Stimulated activated CD8-positive, alpha-beta memory T cell treated with anti-CD3 and anti-CD28 coated beads, Interleukin-7, amount 100 ng/mL, for 4 hours (primary cell): ENCODE measurements around the gene SCUBE3.

Source experiments
- DNase-seq, 2 donors: peaks; one replicate each; pipeline ENCODE4 v3.0.0-alpha.2; 2020; ENCODE audit warnings: low read depth in 2 of 2

Gene SCUBE3

GRCh38 chr6:35181933-35182612, 31.7 kb upstream of the SCUBE3 start:
- DNase-seq = no peak

GRCh38 chr6:35183281-35183680, 30.5 kb upstream of the SCUBE3 start:
- no peak for DNase-seq

- DNase-seq = no peak
Observed at GRCh38 chr6:35183935-35184334, 29.8 kb upstream of the SCUBE3 start.

- DNase-seq = no peak
Observed at GRCh38 chr6:35184580-35185301, 29.0 kb upstream of the SCUBE3 start.

GRCh38 chr6:35185302-35185681, 28.5 kb upstream of the SCUBE3 start:
- DNase-seq = no peak

DNA sequence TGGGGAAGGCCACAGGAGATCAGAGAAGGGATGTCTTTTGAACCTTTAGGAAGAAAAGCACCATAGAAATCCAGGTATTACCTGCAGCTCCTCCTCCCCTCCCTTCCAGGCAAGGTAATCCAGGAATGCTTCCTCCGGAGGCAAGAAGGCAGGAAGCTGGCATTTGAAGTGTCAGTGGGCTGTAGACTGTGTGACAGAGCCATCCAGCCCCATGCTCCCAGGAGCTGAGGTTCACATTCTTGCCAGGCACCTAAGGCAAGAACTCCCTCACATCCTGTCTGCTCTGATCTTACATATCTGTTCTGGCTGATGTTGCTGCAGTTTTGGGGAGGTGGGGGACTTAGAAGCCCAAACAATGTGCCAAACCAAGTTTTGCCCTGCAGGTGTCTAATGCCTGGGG, 27.8 kb upstream of the SCUBE3 start:
- DNase-seq = no peak

GRCh38 chr6:35186571-35186970, 27.2 kb upstream of the SCUBE3 start:
- no peak for DNase-seq

DNA sequence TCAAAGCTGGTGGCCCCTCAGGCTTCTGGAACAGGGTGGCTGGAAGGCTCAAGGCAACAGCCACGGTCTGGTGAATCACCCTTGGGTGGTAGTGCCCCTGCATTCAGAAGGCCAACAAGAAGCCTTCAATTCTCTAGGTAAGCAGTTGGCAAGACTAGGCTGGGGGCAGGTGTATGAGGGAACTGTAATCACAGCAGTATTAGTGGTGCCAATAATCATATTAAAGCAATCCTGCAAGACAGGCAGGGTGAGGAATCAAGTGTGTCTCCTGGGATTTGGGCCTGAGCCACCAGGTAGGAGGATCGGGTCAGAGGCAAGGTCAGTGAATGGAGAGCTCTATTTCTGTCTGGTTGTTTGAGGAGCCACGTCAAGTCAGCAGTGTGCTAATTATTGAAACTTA, 24.9 kb upstream of the SCUBE3 start:
- DNase-seq = no peak

- no peak for DNase-seq
Observed at GRCh38 chr6:35190306-35190705, 23.4 kb upstream of the SCUBE3 start.

DNA sequence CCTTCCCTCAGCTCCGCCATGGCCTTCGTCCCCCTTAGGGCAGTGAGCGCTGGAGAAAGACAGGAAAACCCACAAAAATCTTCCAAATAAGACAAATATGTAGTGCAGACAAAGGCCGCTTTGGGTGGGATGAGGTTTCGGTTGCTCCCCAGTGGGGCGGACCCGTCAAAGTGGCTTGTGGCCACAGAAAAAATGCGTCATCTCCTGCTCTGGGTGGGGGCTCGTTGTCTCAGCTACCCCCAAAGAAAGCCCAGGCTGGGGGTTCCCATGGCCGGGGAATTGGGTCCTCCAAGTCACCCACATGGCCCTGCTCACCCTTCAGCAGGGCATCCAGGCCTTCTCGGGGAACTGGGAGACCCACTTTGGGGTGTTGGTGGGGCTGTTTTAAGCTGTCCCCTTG, 21.9 kb upstream of the SCUBE3 start:
- DNase-seq = peak in 1 of 2 donors; percentile 41

GRCh38 chr6:35192301-35192860, 21.4 kb upstream of the SCUBE3 start:
- DNase-seq = no peak

DNA sequence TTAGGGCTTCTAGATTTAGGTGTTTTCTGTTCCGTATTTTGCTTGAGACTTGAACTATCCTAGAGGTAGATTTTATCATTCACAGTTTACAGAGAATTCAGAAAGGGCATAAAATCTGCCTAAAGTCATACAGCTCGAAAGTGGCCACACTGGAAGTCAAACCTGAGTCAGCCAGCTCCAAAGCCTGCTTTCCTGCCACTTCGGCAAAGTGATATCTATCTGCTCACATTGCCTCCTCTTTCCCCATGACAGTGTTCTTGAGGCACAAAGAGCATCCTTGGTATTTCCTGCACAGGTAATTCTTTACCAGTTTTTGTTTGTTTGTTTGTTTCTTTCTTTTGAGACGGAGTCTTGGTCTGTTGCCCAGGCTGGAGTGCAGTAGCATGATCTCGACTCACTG, 19.4 kb upstream of the SCUBE3 start:
- no peak for DNase-seq

DNA sequence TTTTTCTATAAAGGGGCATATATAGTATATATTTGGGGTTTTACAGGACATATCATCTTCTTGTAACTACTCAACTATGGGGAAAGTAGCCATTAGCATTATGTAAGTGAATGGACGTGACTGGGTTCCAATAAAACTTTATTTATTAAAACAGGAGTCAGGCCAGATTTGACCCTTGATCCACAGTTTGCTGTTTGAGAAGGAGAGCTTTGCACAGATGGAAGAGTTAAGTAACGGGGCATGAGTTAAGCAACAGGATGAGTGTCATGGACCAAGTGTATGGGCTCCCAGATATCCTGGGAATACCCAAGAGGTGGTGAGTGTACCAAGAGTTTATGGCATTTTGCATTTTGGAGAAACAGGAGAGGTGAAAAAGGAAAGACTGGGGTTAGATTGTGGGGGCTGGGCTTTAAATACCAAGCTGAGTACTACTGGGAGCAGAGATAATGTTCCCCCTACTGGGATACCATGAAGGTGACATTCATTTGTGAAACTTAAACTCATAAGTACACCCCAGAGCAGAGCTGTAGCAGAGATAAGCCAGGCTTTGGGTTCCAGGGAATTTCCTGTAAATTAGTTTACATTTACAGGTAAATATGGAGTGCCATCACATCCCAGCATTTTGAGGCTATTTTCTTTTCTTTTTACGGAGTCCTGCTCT, 18.5 kb upstream of the SCUBE3 start:
- DNase-seq = no peak

DNA sequence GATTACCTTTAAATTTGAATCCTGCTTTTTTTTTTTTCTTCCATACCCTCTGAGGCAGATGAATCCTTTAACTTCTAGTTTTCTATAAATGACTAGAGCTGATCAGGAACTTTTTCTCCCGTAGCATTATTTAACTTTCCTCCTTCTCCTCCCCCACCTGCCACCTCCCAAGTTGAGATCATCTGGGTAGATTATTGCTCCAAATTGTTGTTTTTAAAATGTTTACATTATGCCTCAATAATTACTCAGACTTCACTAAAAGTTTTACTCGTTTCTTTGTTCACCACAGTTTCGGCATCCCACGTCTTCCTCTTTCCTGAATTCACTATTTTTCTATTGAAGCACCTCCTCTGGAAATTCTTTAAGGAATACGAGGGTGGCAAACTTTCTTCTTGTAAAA, 16.6 kb upstream of the SCUBE3 start:
- DNase-seq = no peak

DNA sequence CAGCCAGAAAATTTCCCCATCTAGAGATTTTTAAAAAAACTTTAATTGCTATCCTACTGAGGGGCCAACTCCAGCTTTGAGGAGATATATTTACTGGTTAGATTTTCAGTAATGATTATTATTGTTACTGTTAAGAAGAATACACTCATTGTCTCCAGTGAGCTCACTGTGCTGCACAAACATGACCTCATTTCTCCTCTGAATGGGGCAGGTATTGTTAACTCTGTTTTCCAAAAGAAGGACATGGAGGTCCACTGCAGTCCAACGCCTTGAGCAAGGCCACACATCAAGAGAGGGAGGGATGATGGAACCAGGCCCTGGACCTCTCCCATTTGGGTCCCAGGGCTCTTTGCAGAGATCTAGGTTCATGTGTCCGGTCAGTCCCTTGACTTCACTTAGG, 13.9 kb upstream of the SCUBE3 start:
- DNase-seq = no peak

- no peak for DNase-seq
Observed at GRCh38 chr6:35202066-35202546, 11.7 kb upstream of the SCUBE3 start.

- no peak for DNase-seq
Observed at GRCh38 chr6:35203152-35203670, 10.5 kb upstream of the SCUBE3 start.

GRCh38 chr6:35203680-35204079, 10.1 kb upstream of the SCUBE3 start:
- no peak for DNase-seq

- DNase-seq = no peak
Observed at GRCh38 chr6:35206346-35206745, 7.4 kb upstream of the SCUBE3 start.

DNA sequence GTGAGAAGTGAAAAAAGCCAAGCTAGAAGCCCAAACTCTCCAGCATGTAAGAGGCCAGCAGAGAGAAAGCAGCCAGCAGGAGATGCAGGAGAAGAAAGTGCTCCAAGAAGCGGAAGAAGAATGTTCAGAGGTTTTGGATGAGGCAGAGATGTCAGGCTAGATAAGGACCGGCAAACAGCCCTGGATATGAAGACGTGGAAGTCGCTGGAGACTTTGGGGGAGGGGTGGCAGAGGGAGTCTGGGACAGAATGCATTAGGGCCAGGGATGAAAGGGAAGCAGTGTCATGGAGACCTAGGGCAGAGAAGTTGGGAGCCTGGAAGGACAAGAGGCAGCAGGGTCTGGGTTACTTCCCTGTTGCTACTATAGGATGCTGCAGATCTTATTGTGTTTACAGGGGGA, 5.3 kb upstream of the SCUBE3 start:
- DNase-seq = no peak

DNA sequence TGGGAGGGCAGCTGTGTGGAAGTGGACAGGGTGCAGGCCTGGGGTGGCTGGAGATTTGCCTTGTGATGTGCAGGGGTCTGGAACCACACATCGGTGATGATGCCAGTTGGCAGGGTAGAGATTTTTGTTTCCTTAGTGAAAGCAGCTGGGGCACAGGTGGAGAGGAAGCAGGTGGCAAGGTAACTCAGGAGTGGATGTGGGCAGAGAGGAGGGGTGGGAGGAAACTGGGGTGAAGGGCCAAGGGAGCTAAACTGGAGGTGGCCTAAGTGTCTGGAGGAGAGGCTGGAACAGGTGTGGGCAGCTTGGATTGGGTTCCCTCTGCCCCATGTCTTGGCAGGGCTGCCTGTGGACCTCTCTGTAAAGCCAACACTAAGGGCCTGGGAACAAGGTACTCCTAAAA, 4.7 kb upstream of the SCUBE3 start:
- DNase-seq = no peak

- DNase-seq = no peak
Observed at GRCh38 chr6:35209622-35210247, 4.0 kb upstream of the SCUBE3 start.
